KMS-11 (cell line): ENCODE results near the gene PHLDB1.

ENCODE experiments used
- H2AFZ ChIP-seq: fragments of 200-600 bp; sonication (generic); 2 replicates; pipeline ENCODE4 v1.6.1; 2016; ENCODE audit warnings: antibody characterized with exemption, mixed run types, low read depth
- H3K27ac ChIP-seq: fragments of 200-600 bp; sonication (generic); 2 replicates; pipeline ENCODE4 v1.6.1; 2016; ENCODE audit warnings: mild to moderate bottlenecking, mixed run types
- H3K27me3 ChIP-seq: fragments of 200-600 bp; sonication (generic); 2 replicates; pipeline ENCODE4 v1.6.1; 2017; ENCODE audit warnings: mild to moderate bottlenecking, low read depth, mixed run types, moderate library complexity; ENCODE audit not compliant: insufficient read depth
- H3K36me3 ChIP-seq: fragments of 200-600 bp; sonication (generic); 2 replicates; pipeline ENCODE4 v1.6.1; 2017; ENCODE audit warnings: mild to moderate bottlenecking, mixed run types; ENCODE audit not compliant: insufficient read depth
- H3K4me1 ChIP-seq: fragments of 200-600 bp; sonication (generic); 2 replicates; pipeline ENCODE4 v1.6.1; 2016; ENCODE audit warnings: mild to moderate bottlenecking, low read depth, mixed run types; ENCODE audit not compliant: poor library complexity, severe bottlenecking
- H3K4me2 ChIP-seq: fragments of 200-600 bp; sonication (generic); 2 replicates; pipeline ENCODE4 v1.7.0; 2016; ENCODE audit warnings: mild to moderate bottlenecking, mixed run types
- H3K4me3 ChIP-seq: fragments of 200-600 bp; sonication (generic); IDR thresholded peaks from 2 replicates; pipeline ENCODE4 v1.6.1; 2017; ENCODE audit warnings: low read depth, low read length, mixed read lengths; ENCODE audit not compliant: insufficient read depth
- H3K79me2 ChIP-seq: fragments of 200-600 bp; sonication (generic); 2 replicates; pipeline ENCODE4 v1.6.1; 2016; ENCODE audit warnings: low read depth, mixed run types; ENCODE audit not compliant: insufficient read depth
- H3K9ac ChIP-seq: fragments of 200-600 bp; sonication (generic); 2 replicates; pipeline ENCODE4 v1.6.1; 2016; ENCODE audit warnings: mild to moderate bottlenecking, mixed run types
- H4K20me1 ChIP-seq: fragments of 200-600 bp; sonication (generic); 2 replicates; pipeline ENCODE4 v1.6.1; 2016; ENCODE audit warnings: mild to moderate bottlenecking, mixed run types; ENCODE audit not compliant: insufficient read depth
- TF ChIP-seq, protein P1 (sequence below): fragments of 200-600 bp; sonication (generic); conservative IDR thresholded peaks from 2 replicates; pipeline ENCODE4 v1.6.1; 2017; ENCODE audit warnings: low read depth, mild to moderate bottlenecking, antibody characterized with exemption, low read length, moderate library complexity, mixed read lengths

Gene PHLDB1

GRCh38 chr11:118618115-118618990, 10.9 kb downstream of the PHLDB1 start:
- Histone ChIP-seq H3K27ac (no peak overlapping the region), H2AFZ (no peak overlapping the region), H3K79me2 (no peaks in the 10 kb centered on the region), H3K4me3 (no peak overlapping the region), H3K27me3 (no peaks in the 10 kb centered on the region), H3K4me2 (no peak overlapping the region), H3K36me3 (no peaks in the 10 kb centered on the region), H3K4me1 (peaks cover 3% of the 10 kb centered on the region), H4K20me1 (no peaks in the 10 kb centered on the region), H3K9ac (no peak overlapping the region)
- TF ChIP-seq, protein P1, sequence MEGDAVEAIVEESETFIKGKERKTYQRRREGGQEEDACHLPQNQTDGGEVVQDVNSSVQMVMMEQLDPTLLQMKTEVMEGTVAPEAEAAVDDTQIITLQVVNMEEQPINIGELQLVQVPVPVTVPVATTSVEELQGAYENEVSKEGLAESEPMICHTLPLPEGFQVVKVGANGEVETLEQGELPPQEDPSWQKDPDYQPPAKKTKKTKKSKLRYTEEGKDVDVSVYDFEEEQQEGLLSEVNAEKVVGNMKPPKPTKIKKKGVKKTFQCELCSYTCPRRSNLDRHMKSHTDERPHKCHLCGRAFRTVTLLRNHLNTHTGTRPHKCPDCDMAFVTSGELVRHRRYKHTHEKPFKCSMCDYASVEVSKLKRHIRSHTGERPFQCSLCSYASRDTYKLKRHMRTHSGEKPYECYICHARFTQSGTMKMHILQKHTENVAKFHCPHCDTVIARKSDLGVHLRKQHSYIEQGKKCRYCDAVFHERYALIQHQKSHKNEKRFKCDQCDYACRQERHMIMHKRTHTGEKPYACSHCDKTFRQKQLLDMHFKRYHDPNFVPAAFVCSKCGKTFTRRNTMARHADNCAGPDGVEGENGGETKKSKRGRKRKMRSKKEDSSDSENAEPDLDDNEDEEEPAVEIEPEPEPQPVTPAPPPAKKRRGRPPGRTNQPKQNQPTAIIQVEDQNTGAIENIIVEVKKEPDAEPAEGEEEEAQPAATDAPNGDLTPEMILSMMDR, result no peak

DNA sequence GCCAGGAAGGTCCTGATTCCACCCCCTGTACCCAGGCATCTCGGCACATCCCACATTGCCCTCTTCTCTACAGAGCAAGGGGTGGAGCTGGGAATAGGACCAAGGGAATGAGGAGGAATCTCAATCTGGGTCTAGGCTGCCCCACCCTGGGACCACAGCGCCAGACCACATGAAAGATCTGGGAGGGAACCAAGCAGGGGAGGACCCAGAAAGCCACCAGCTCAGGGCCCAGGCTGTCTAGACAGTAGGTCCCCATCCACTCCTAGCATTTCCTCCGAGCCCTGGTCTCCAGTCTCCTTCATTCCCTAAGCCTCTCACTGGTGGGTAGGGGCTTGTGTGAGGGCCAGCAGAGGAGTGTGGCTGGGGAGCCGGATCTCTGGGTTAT, 11.6 kb downstream of the PHLDB1 start:
- Histone ChIP-seq H3K36me3 (no peaks in the 10 kb centered on the region), H3K27ac (no peak overlapping the region), H3K4me3 (no peak overlapping the region), H3K27me3 (no peaks in the 10 kb centered on the region), H3K79me2 (no peaks in the 10 kb centered on the region), H3K4me2 (no peak overlapping the region), H3K4me1 (peaks cover 3% of the 10 kb centered on the region), H3K9ac (no peak overlapping the region), H2AFZ (no peak overlapping the region), H4K20me1 (no peaks in the 10 kb centered on the region)
- TF ChIP-seq, protein P1, result no peak

- Histone ChIP-seq H3K9ac (no peak overlapping the region), H4K20me1 (no peaks in the 10 kb centered on the region), H3K4me3 (no peak overlapping the region), H3K27me3 (no peaks in the 10 kb centered on the region), H2AFZ (no peak overlapping the region), H3K36me3 (no peaks in the 10 kb centered on the region), H3K4me2 (no peak overlapping the region), H3K27ac (no peak overlapping the region), H3K79me2 (no peaks in the 10 kb centered on the region), H3K4me1 (peaks cover 3% of the 10 kb centered on the region)
- TF ChIP-seq, protein P1, result no peak
These were observed 12.2 kb downstream of the PHLDB1 start for GRCh38 chr11:118619444-118620197.

DNA sequence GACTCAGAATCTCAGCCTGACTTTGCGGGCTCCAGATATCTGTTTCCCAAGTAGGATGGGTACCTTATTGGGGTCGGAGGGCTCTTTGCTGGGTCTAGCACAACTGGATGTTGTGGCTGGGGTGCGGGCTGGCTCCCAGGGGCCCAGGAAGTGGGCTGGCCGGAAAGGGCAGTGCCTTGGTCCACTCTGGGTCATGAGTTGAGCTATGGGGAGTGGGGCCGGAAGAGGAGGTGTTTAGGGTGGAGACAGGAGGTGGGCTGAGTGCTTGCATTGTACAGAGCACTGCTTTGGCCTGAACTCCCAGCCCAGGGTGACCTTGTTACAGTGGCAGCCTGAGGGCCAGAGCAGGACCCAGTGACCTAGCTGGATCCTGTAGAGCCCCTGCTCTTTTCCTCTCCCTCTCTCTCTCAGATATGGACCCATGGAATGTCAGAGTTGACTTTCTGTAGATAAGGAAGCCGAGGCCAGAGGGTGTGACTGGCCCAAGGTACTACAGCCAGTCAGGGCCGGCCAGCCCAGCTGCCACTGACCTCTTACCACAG, 13.2 kb downstream of the PHLDB1 start:
- no peaks in the 10 kb centered on the region for H3K36me3 ChIP-seq
- H3K4me1 ChIP-seq, result peaks cover 3% of the 10 kb centered on the region
- H3K27ac ChIP-seq, result no peak overlapping the region
- H3K9ac ChIP-seq, result no peak overlapping the region
- no peaks in the 10 kb centered on the region for H3K79me2 ChIP-seq
- no peak overlapping the region for H3K4me3 ChIP-seq
- TF ChIP-seq, protein P1, result no peak
- no peak overlapping the region for H2AFZ ChIP-seq
- no peaks in the 10 kb centered on the region for H4K20me1 ChIP-seq
- no peaks in the 10 kb centered on the region for H3K27me3 ChIP-seq
- H3K4me2 ChIP-seq, result no peak overlapping the region
